GM13977 (cell line): ENCODE results near the gene EYA2.
"Not testable (repeated sequence)": the region's sequence is repeated elsewhere in the genome, so short reads cannot be mapped to it uniquely, and the experiment has no call there.

Source experiments
- DNase-seq: peaks from one replicate; pipeline ENCODE4 v3.0.0; 2012; ENCODE audit warnings: low spot score
- CTCF ChIP-seq: IDR thresholded peaks from 2 replicates; pipeline ENCODE4 v1.5.1; 2012; ENCODE audit warnings: mild to moderate bottlenecking, control low read depth; ENCODE audit not compliant: insufficient read depth; ENCODE audit errors: extremely low read depth, missing control alignments
- in situ Hi-C: fragments of 300-500 bp; cut with MboI; formaldehyde crosslinking; loops from one replicate; pipeline ENCODE4 v1.12.0; 2022; ENCODE audit warnings: low sequenced_read_pairs, low pct_unique_long_range_greater_than_20kb, mixed read lengths, inconsistent platforms; ENCODE audit not compliant: unreplicated experiment

Gene EYA2

DNA sequence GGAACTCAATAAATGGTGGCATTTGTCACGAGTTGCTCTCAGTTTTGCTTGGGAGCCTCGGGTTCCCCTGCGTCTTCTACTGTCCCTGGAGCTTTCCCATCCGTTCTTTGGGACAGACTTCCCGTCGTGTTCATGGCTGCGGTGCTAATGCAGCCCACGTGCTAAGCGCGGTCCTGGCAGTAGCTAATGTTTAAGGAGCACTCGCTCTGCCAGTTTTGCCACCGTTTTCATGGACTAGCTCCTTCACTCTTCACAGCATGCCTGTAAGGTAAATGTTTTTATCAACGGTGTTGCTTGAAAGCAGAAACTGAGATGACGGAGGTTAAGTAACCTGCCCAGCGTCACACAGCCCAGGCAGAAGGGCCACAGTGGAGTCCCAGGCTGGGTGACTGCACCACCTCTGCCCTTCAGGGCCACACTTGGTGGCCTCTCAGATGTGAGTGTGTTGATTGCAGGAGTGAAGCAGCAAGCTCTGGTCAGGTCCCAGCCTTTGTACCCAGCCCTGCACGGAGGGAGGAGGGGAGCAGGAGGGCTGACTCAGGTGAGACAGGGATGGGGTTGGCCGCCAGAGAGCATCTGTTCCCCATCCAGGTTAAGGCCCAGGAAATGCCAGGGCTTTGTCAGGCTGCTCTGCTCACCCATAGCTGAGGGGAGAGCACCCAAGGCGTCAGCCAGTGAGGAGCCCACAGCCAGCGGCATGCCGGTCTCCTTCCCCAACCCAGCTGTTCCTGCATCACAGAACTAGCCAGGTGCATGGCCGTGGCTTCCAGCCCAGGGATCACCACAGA is 280.0 kb downstream of the EYA2 start:
- in situ Hi-C loops = no loop called here
- no peak for TF ChIP-seq CTCF

DNA sequence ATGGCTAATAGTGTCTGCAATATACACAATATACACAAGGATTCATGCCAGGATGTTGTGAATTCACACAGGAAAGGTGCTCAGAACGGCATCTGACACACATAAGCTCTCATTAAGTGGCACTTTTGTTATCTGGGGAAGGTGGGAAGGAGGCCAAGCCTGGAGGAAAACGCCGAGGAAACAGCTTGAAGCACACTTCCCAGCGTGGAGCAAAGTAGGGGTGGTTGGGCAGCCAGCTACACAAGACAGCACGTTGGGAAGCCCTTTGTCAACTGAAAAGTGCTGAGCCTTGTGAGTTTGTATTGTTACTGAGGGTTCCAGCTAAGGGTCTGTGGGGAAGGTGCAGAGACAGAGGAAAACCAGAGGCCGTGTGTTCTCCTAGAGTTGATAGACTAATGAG is 280.9 kb downstream of the EYA2 start:
- TF ChIP-seq CTCF = no peak
- in situ Hi-C loops = no loop called here
- DNase-seq = no peak

More for the DNA sequence above, 280.0 kb downstream of the EYA2 start:
- DNase-seq = no peak

DNA sequence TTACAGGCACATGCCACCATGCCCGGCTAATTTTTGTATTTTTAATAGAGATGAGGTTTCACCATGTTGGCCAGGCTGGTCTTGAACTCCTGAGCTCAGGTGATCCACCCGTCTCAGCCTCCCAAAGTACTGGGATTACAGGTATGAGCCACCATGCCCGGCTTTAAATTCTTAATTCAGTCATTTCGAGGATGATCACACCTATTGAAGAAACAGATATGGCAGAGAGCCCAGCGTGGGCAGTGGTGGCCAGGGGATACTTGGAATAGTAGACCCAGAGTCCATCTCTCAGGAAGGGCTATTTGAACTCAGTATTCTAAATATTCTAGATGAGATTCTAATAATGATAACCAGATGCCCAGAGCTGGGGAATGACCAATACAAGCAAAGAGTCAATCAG is 281.6 kb downstream of the EYA2 start:
- DNase-seq, in situ Hi-C loops: not testable (repeated sequence)

GRCh38 chr20:47178277-47178676 is 283.6 kb downstream of the EYA2 start:
- no peak for TF ChIP-seq CTCF
- in situ Hi-C loops = no loop called here
- DNase-seq = no peak

DNA sequence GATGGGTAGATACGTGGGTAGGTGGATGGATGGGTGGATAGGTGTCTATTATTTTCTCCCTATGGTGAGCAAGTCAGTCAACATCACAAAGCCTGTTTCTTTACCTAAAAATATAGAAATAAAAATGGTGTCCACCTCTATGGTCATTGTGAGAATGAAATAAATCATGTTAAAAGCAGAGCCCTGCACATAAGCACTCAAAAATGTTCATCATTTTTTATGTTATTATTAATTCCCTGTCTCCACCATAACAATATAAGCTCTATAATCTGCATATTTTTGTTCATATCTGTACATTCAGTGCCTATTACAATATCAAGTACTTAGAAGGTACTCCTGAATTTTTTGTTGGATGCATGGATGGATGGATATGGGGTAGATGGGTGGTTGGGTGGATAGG is 284.2 kb downstream of the EYA2 start:
- DNase-seq = no peak
- in situ Hi-C loops = no loop called here
- TF ChIP-seq CTCF = no peak

DNA sequence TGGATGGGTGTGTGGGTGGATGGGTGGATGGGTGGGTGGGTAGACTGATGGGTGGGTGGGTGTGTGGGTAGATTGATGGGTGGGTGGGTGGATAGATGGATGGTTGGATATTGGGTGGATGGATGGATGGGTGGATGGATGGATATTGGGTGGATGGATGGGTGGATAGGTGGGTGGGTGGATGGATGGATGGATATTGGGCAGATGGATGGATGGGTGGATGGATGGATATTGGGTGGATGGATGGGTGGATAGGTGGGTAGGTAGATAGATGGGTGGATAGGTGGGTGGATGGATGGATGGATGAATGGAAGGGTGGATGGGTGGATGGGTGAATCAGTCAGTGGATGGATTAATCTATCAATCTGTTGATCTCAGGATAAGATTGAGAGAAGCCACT is 284.6 kb downstream of the EYA2 start:
- in situ Hi-C loops = no loop called here
- no peak for DNase-seq

More for the DNA sequence above, 284.6 kb downstream of the EYA2 start:
- no peak for TF ChIP-seq CTCF
